WTC11 (cell line): Measurements from ENCODE around the gene TIMM22. TPM values are rescaled to one million over a fixed set of nuclear protein-coding genes. Genes with fewer than 3 reads are reported as not detected.

Experiments used
- ATAC-seq: fragments of 200-7000 bp; cut with Tn5 transposase; 2 replicates; pipeline ENCODE4 v1.10.0; 2021; ENCODE audit warnings: mild to moderate bottlenecking, moderate library complexity
- CTCF ChIA-PET: fragments of 300-600 bp; sonication (Branson Sonifier 250); formaldehyde crosslinking; loops from one replicate; lab custom pipeline; 2021; ENCODE audit warnings: antibody characterized with exemption; lab: Charles Lee
- POLR2A ChIA-PET: fragments of 350-600 bp; sonication (Branson Sonifier 250); formaldehyde crosslinking; loops from one replicate; lab custom pipeline; 2021; ENCODE audit warnings: antibody characterized with exemption; lab: Charles Lee
- DNase-seq: peaks from one replicate; pipeline ENCODE4 v3.0.0; 2021; ENCODE audit warnings: low spot score
- H3K27ac Mint-ChIP-seq: 2 replicates; pipeline ENCODE4 v1.8.0; 2021; ENCODE audit warnings: mixed read lengths
- H3K27me3 Mint-ChIP-seq: 2 replicates; pipeline ENCODE4 v1.8.0; 2021; ENCODE audit warnings: low read depth, mild to moderate bottlenecking, moderate library complexity, mixed read lengths
- H3K36me3 Mint-ChIP-seq: 2 replicates; pipeline ENCODE4 v1.8.0; 2021; ENCODE audit warnings: mixed read lengths
- H3K4me1 Mint-ChIP-seq: 2 replicates; pipeline ENCODE4 v1.8.0; 2022; ENCODE audit warnings: mixed read lengths
- H3K4me3 Mint-ChIP-seq: 2 replicates; pipeline ENCODE4 v1.8.0; 2021; ENCODE audit warnings: mild to moderate bottlenecking, moderate library complexity, mixed read lengths
- H3K9me3 Mint-ChIP-seq: 2 replicates; pipeline ENCODE4 v1.8.0; 2021; ENCODE audit warnings: mixed read lengths
- CBFB ChIP-seq: sonication (generic); formaldehyde crosslinking; IDR thresholded peaks from 2 replicates; pipeline ENCODE4 v1.8.1; 2022; ENCODE audit warnings: mild to moderate bottlenecking, low read depth, missing genetic modification reagents
- CREM ChIP-seq: sonication (generic); formaldehyde crosslinking; IDR thresholded peaks from 2 replicates; pipeline ENCODE4 v1.8.1; 2022; ENCODE audit warnings: mild to moderate bottlenecking, missing genetic modification reagents, moderate library complexity
- ELF4 ChIP-seq: sonication (generic); formaldehyde crosslinking; IDR thresholded peaks from 2 replicates; pipeline ENCODE4 v1.8.1; 2022; ENCODE audit warnings: low read depth, mild to moderate bottlenecking, moderate library complexity, missing genetic modification reagents
- FOXK1 ChIP-seq: sonication (generic); formaldehyde crosslinking; IDR thresholded peaks from 2 replicates; pipeline ENCODE4 v1.8.0; 2022; ENCODE audit warnings: mild to moderate bottlenecking, moderate library complexity, missing genetic modification reagents
- GRHL2 ChIP-seq: fragments of 250-450 bp; sonication (Bioruptor Pico); IDR thresholded peaks from 2 replicates; pipeline ENCODE4 v1.8.0; 2022; ENCODE audit warnings: mild to moderate bottlenecking, moderate library complexity; ENCODE audit not compliant: insufficient replicate concordance, severe bottlenecking
- HMGA2 ChIP-seq: fragments of 250-450 bp; sonication (Bioruptor Pico); IDR thresholded peaks from 2 replicates; pipeline ENCODE4 v1.4.0; 2021; ENCODE audit warnings: mild to moderate bottlenecking, moderate library complexity
- NR2C2 ChIP-seq: sonication (generic); formaldehyde crosslinking; IDR thresholded peaks from 2 replicates; pipeline ENCODE4 v1.8.0; 2022; ENCODE audit warnings: mild to moderate bottlenecking, missing genetic modification reagents
- PRRX2 ChIP-seq: fragments of 250-450 bp; sonication (Bioruptor Pico); IDR thresholded peaks from 2 replicates; pipeline ENCODE4 v1.8.0; 2021; ENCODE audit warnings: mild to moderate bottlenecking
- RELA ChIP-seq: sonication (generic); formaldehyde crosslinking; IDR thresholded peaks from 2 replicates; pipeline ENCODE4 v1.8.1; 2022; ENCODE audit warnings: missing genetic modification reagents, mild to moderate bottlenecking, borderline replicate concordance
- SMAD3 ChIP-seq: sonication (generic); formaldehyde crosslinking; IDR thresholded peaks from 2 replicates; pipeline ENCODE4 v1.8.0; 2022; ENCODE audit warnings: missing genetic modification reagents, mild to moderate bottlenecking, borderline replicate concordance
- TCF7 ChIP-seq: sonication (generic); formaldehyde crosslinking; IDR thresholded peaks from 2 replicates; pipeline ENCODE4 v1.8.0; 2022; ENCODE audit warnings: mild to moderate bottlenecking, low read depth, missing genetic modification reagents, moderate library complexity
- ZBTB21 ChIP-seq: sonication (generic); formaldehyde crosslinking; IDR thresholded peaks from 2 replicates; pipeline ENCODE4 v1.8.1; 2023; ENCODE audit warnings: mild to moderate bottlenecking, missing genetic modification reagents, borderline replicate concordance
- ZNF138 ChIP-seq: sonication (generic); formaldehyde crosslinking; conservative IDR thresholded peaks from 2 replicates; pipeline ENCODE4 v1.8.1; 2022; ENCODE audit warnings: mild to moderate bottlenecking, moderate library complexity, missing genetic modification reagents
- ZNF671 ChIP-seq: fragments of 250-450 bp; sonication (Bioruptor Pico); IDR thresholded peaks from 2 replicates; pipeline ENCODE4 v1.8.0; 2021; ENCODE audit warnings: mild to moderate bottlenecking
- total RNA-seq: library from RNA; stranded (reverse); gene quantifications from 3 replicates; pipeline ENCODE4 v1.2.3, GENCODE V29; 2021
- TF ChIP-seq, protein P1 (sequence below): sonication (generic); formaldehyde crosslinking; IDR thresholded peaks from 2 replicates; pipeline ENCODE4 v1.8.1; 2023; ENCODE audit warnings: mild to moderate bottlenecking, moderate library complexity, missing genetic modification reagents
- TF ChIP-seq, protein P2 (sequence below): sonication (generic); formaldehyde crosslinking; IDR thresholded peaks from 2 replicates; pipeline ENCODE4 v1.8.1; 2022; ENCODE audit warnings: low read depth, missing genetic modification reagents, borderline replicate concordance
- TF ChIP-seq, protein P3 (sequence below): sonication (generic); formaldehyde crosslinking; IDR thresholded peaks from 2 replicates; pipeline ENCODE4 v1.8.1; 2023; ENCODE audit warnings: mild to moderate bottlenecking, missing genetic modification reagents
- TF ChIP-seq, protein P4 (sequence below): sonication (generic); formaldehyde crosslinking; IDR thresholded peaks from 2 replicates; pipeline ENCODE4 v1.8.1; 2022; ENCODE audit warnings: low read depth, mild to moderate bottlenecking, moderate library complexity, missing genetic modification reagents, borderline replicate concordance
- TF ChIP-seq, protein P5 (sequence below): sonication (generic); formaldehyde crosslinking; IDR thresholded peaks from 2 replicates; pipeline ENCODE4 v1.8.1; 2023; ENCODE audit warnings: mild to moderate bottlenecking, missing genetic modification reagents, borderline replicate concordance
- TF ChIP-seq, protein P6 (sequence below): fragments of 250-450 bp; sonication (Bioruptor Pico); IDR thresholded peaks from 2 replicates; pipeline ENCODE4 v1.9.0; 2021; ENCODE audit warnings: mild to moderate bottlenecking

TIMM22 gene
- total RNA-seq, 1 experiment from 2014 or later = 18.0 TPM

DNA sequence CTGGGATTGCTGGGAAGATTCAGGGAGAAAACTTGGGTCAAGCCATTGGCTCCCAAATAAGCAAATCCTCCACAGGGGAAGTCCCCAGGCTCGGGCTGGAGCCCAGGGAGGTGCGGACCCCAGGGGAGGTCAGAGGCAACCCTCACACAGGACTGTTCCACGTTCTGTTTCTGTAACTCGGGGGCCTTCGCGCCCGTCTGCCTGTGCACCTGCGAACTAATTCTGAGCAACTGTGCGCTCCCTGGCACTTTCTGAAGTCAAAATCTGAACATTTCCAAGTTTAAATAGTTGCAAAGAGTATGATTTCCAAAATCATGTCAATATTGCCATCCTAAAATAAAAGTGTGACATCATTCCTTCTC, 16.8 kb downstream of the TIMM22 start:
- no peaks in the 10 kb centered on the region for H3K36me3 Mint-ChIP-seq
- CTCF ChIA-PET = interaction anchor here (1.5 kb wide), 1 partner anchor 43 kb away, joined by 5 read pairs; no protein-coding TSS in a partner anchor
- H3K27me3 Mint-ChIP-seq = no peaks in the 10 kb centered on the region
- POLR2A ChIA-PET = no interaction called here
- no peak for DNase-seq
- H3K4me1 Mint-ChIP-seq = no peaks in the 10 kb centered on the region
- TF ChIP-seq, protein P1, sequence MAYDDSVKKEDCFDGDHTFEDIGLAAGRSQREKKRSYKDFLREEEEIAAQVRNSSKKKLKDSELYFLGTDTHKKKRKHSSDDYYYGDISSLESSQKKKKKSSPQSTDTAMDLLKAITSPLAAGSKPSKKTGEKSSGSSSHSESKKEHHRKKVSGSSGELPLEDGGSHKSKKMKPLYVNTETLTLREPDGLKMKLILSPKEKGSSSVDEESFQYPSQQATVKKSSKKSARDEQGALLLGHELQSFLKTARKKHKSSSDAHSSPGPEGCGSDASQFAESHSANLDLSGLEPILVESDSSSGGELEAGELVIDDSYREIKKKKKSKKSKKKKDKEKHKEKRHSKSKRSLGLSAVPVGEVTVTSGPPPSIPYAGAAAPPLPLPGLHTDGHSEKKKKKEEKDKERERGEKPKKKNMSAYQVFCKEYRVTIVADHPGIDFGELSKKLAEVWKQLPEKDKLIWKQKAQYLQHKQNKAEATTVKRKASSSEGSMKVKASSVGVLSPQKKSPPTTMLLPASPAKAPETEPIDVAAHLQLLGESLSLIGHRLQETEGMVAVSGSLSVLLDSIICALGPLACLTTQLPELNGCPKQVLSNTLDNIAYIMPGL = no peak
- TF ChIP-seq, protein P2, sequence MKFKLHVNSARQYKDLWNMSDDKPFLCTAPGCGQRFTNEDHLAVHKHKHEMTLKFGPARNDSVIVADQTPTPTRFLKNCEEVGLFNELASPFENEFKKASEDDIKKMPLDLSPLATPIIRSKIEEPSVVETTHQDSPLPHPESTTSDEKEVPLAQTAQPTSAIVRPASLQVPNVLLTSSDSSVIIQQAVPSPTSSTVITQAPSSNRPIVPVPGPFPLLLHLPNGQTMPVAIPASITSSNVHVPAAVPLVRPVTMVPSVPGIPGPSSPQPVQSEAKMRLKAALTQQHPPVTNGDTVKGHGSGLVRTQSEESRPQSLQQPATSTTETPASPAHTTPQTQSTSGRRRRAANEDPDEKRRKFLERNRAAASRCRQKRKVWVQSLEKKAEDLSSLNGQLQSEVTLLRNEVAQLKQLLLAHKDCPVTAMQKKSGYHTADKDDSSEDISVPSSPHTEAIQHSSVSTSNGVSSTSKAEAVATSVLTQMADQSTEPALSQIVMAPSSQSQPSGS (CRISPR knock-in tag) = no peak
- TF ChIP-seq, protein P3, sequence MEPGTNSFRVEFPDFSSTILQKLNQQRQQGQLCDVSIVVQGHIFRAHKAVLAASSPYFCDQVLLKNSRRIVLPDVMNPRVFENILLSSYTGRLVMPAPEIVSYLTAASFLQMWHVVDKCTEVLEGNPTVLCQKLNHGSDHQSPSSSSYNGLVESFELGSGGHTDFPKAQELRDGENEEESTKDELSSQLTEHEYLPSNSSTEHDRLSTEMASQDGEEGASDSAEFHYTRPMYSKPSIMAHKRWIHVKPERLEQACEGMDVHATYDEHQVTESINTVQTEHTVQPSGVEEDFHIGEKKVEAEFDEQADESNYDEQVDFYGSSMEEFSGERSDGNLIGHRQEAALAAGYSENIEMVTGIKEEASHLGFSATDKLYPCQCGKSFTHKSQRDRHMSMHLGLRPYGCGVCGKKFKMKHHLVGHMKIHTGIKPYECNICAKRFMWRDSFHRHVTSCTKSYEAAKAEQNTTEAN (CRISPR knock-in tag) = no peak
- no peak for TF ChIP-seq CBFB (CRISPR knock-in tag)
- no peak for TF ChIP-seq SMAD3 (CRISPR knock-in tag)
- TF ChIP-seq, protein P4, sequence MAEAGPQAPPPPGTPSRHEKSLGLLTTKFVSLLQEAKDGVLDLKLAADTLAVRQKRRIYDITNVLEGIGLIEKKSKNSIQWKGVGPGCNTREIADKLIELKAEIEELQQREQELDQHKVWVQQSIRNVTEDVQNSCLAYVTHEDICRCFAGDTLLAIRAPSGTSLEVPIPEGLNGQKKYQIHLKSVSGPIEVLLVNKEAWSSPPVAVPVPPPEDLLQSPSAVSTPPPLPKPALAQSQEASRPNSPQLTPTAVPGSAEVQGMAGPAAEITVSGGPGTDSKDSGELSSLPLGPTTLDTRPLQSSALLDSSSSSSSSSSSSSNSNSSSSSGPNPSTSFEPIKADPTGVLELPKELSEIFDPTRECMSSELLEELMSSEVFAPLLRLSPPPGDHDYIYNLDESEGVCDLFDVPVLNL (CRISPR knock-in tag) = no peak
- no peak for TF ChIP-seq NR2C2
- TF ChIP-seq, protein P5, sequence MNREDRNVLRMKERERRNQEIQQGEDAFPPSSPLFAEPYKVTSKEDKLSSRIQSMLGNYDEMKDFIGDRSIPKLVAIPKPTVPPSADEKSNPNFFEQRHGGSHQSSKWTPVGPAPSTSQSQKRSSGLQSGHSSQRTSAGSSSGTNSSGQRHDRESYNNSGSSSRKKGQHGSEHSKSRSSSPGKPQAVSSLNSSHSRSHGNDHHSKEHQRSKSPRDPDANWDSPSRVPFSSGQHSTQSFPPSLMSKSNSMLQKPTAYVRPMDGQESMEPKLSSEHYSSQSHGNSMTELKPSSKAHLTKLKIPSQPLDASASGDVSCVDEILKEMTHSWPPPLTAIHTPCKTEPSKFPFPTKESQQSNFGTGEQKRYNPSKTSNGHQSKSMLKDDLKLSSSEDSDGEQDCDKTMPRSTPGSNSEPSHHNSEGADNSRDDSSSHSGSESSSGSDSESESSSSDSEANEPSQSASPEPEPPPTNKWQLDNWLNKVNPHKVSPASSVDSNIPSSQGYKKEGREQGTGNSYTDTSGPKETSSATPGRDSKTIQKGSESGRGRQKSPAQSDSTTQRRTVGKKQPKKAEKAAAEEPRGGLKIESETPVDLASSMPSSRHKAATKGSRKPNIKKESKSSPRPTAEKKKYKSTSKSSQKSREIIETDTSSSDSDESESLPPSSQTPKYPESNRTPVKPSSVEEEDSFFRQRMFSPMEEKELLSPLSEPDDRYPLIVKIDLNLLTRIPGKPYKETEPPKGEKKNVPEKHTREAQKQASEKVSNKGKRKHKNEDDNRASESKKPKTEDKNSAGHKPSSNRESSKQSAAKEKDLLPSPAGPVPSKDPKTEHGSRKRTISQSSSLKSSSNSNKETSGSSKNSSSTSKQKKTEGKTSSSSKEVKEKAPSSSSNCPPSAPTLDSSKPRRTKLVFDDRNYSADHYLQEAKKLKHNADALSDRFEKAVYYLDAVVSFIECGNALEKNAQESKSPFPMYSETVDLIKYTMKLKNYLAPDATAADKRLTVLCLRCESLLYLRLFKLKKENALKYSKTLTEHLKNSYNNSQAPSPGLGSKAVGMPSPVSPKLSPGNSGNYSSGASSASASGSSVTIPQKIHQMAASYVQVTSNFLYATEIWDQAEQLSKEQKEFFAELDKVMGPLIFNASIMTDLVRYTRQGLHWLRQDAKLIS (CRISPR knock-in tag) = no peak
- TF ChIP-seq ZNF138 (CRISPR knock-in tag) = no peak
- no peak for TF ChIP-seq RELA (CRISPR knock-in tag)
- TF ChIP-seq ELF4 (CRISPR knock-in tag) = no peak
- no peak for TF ChIP-seq TCF7 (CRISPR knock-in tag)
- no peak for TF ChIP-seq CREM (CRISPR knock-in tag)
- no peak for TF ChIP-seq GRHL2 (CRISPR knock-in tag)
- TF ChIP-seq HMGA2 (CRISPR knock-in tag) = no peak
- TF ChIP-seq, protein P6, sequence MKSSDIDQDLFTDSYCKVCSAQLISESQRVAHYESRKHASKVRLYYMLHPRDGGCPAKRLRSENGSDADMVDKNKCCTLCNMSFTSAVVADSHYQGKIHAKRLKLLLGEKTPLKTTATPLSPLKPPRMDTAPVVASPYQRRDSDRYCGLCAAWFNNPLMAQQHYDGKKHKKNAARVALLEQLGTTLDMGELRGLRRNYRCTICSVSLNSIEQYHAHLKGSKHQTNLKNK (CRISPR knock-in tag) = no peak
- TF ChIP-seq ZNF671 (CRISPR knock-in tag) = no peak
- TF ChIP-seq PRRX2 (CRISPR knock-in tag) = no peak
- no peak for TF ChIP-seq FOXK1 (CRISPR knock-in tag)
- TF ChIP-seq ZBTB21 (CRISPR knock-in tag) = no peak
- no peak overlapping the region for H3K4me3 Mint-ChIP-seq
- ATAC-seq = no peak
- H3K27ac Mint-ChIP-seq = no peak overlapping the region
- no peaks in the 10 kb centered on the region for H3K9me3 Mint-ChIP-seq
